Progenitor cell of endocrine pancreas (in vitro differentiated cells): ENCODE measurements around the gene SPRED2. TPM values are rescaled to one million over a fixed set of nuclear protein-coding genes. Genes with fewer than 3 reads are reported as not detected.

Experiments
- DNase-seq: peaks from one replicate; pipeline ENCODE4 v3.0.0; 2021; ENCODE audit warnings: low spot score; ENCODE audit not compliant: unreplicated experiment
- H3K27ac Mint-ChIP-seq: 2 replicates; pipeline ENCODE4 v1.8.0; 2021; ENCODE audit warnings: mild to moderate bottlenecking, moderate library complexity, mixed read lengths
- H3K27me3 Mint-ChIP-seq: 2 replicates; pipeline ENCODE4 v1.8.0; 2021; ENCODE audit warnings: mixed read lengths
- H3K36me3 Mint-ChIP-seq: 2 replicates; pipeline ENCODE4 v1.8.0; 2022; ENCODE audit warnings: mixed read lengths; ENCODE audit not compliant: insufficient read depth
- H3K4me1 Mint-ChIP-seq: 2 replicates; pipeline ENCODE4 v1.8.0; 2021; ENCODE audit warnings: low read depth, mixed read lengths
- H3K4me3 Mint-ChIP-seq: 2 replicates; pipeline ENCODE4 v1.8.0; 2021; ENCODE audit warnings: low read depth, mild to moderate bottlenecking, moderate library complexity, mixed read lengths
- H3K9me3 Mint-ChIP-seq: 2 replicates; pipeline ENCODE4 v1.8.0; 2021; ENCODE audit warnings: low read depth, mixed read lengths
- total RNA-seq: library from RNA; stranded (reverse); gene quantifications from 2 replicates; pipeline ENCODE4 v1.2.1, GENCODE V29; 2021
- TF ChIP-seq, protein P1 (sequence below): fragments of 200-600 bp; sonication (generic); IDR thresholded peaks from one replicate; pipeline ENCODE4 v1.5.0; 2021; ENCODE audit warnings: antibody characterized with exemption, mild to moderate bottlenecking; ENCODE audit not compliant: unreplicated experiment

The SPRED2 gene
- total RNA-seq, 1 donor from 2014 or later: 38.6 TPM

DNA sequence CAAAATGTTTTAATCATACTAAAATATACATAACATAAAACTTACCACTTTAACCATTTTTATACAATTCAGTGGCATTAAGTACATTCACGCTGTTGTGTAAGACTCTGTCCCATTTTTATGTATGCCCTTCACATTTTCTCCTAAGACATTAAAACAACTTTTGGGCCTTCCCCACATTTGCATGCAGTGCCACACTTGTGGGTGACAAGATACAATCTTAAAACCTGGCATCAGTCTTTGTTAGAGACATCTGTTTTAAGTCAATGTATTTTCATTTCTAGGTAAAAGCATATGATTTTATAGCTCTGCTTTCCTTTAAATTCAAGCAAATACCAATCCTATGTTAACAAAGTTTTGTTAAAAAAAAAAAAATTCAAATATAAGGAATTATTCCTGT is 17.3 kb downstream of the SPRED2 start:
- H3K4me3 Mint-ChIP-seq: no peak overlapping the region
- no peak overlapping the region for H3K27ac Mint-ChIP-seq
- no peak for DNase-seq
- H3K4me1 Mint-ChIP-seq: peaks cover 26% of the 10 kb centered on the region
- H3K36me3 Mint-ChIP-seq: no peaks in the 10 kb centered on the region
- no peaks in the 10 kb centered on the region for H3K27me3 Mint-ChIP-seq
- TF ChIP-seq, protein P1, sequence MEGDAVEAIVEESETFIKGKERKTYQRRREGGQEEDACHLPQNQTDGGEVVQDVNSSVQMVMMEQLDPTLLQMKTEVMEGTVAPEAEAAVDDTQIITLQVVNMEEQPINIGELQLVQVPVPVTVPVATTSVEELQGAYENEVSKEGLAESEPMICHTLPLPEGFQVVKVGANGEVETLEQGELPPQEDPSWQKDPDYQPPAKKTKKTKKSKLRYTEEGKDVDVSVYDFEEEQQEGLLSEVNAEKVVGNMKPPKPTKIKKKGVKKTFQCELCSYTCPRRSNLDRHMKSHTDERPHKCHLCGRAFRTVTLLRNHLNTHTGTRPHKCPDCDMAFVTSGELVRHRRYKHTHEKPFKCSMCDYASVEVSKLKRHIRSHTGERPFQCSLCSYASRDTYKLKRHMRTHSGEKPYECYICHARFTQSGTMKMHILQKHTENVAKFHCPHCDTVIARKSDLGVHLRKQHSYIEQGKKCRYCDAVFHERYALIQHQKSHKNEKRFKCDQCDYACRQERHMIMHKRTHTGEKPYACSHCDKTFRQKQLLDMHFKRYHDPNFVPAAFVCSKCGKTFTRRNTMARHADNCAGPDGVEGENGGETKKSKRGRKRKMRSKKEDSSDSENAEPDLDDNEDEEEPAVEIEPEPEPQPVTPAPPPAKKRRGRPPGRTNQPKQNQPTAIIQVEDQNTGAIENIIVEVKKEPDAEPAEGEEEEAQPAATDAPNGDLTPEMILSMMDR: no peak
- no peaks in the 10 kb centered on the region for H3K9me3 Mint-ChIP-seq

DNA sequence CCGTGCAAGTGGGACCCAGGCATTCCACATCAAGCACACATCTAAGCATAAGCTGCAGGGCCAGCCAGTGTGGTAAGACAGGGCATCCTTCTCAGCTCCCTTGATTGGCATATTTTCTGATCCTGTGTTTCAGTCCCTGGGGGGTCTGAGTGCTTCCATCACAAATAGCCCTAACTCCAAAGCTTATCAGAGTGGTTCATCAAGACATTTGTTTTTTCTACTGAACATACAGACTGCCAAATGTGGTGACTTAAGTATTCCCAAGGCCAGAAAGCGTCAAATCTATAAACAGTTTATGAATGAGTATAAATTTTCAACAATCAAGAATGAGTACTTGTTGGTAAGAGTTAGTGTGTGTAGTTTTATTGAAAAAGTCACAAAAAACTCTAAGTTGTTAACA is 18.8 kb downstream of the SPRED2 start:
- H3K27me3 Mint-ChIP-seq: no peaks in the 10 kb centered on the region
- no peaks in the 10 kb centered on the region for H3K9me3 Mint-ChIP-seq
- DNase-seq: no peak
- no peaks in the 10 kb centered on the region for H3K36me3 Mint-ChIP-seq
- no peak overlapping the region for H3K4me3 Mint-ChIP-seq
- TF ChIP-seq, protein P1: no peak
- H3K4me1 Mint-ChIP-seq: peaks cover 29% of the 10 kb centered on the region
- no peak overlapping the region for H3K27ac Mint-ChIP-seq

DNA sequence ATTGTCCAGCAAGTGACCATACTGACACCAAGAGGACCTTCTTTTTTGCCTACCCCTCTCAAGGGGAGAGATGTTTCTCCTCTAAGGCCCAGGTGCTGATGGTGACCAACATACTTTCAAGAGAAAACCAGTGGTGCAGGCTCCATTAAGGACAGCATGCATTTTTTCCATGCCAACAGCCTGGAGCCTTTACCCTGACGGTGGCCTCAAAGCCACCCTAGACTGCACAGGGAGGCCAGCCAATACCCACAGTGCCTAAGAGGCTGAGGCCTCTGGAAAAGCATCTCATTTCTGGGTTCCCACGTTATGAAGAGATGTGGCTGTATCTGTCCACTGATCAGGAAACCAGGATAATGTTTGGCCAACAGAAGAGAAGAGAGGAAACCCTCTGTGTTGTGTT is 19.3 kb downstream of the SPRED2 start:
- TF ChIP-seq, protein P1: no peak
- H3K36me3 Mint-ChIP-seq: no peaks in the 10 kb centered on the region
- no peaks in the 10 kb centered on the region for H3K9me3 Mint-ChIP-seq
- no peak overlapping the region for H3K27ac Mint-ChIP-seq
- peaks cover 29% of the 10 kb centered on the region for H3K4me1 Mint-ChIP-seq
- H3K4me3 Mint-ChIP-seq: no peak overlapping the region
- no peak for DNase-seq
- H3K27me3 Mint-ChIP-seq: no peaks in the 10 kb centered on the region

DNA sequence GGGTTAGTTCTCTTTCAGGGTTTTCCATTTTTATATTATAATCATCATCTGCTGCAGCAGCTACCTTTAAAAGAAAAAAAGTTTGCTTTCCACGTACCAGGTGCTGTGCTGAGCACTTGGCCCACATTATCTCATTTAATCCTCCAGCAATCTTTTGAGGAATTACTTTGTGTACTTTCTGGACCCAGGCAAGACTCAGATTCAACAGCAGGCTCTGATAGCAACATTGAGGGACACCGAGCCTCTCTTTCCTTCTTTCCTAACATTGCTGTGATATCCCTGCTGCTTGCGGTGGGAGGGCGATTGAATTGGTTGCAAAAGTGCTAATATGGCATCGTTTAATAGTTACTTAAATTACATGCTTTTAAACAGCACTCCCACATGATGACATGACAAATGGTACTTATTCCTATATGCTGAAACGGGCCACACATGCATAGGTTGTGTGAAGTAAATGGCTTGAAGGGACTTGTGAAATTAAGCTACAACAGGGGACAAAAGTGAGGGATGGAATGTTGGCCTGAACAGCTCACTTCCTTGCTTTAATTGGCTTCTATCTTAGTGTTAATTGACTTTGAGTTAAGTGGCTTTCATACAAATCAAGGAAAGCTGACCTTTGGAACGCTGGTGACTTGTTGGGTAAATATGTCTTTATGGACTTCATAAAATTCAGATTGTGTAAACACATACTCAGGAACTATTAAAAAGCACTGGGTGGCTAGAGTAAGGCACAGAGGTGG is 21.2 kb downstream of the SPRED2 start:
- Mint-ChIP-seq H3K4me1 (peaks cover 40% of the 10 kb centered on the region), H3K27ac (peak overlapping the region; percentile 81), H3K36me3 (no peaks in the 10 kb centered on the region), H3K27me3 (no peaks in the 10 kb centered on the region), H3K4me3 (no peak overlapping the region), H3K9me3 (no peaks in the 10 kb centered on the region)
- DNase-seq: no peak
- TF ChIP-seq, protein P1: no peak

DNA sequence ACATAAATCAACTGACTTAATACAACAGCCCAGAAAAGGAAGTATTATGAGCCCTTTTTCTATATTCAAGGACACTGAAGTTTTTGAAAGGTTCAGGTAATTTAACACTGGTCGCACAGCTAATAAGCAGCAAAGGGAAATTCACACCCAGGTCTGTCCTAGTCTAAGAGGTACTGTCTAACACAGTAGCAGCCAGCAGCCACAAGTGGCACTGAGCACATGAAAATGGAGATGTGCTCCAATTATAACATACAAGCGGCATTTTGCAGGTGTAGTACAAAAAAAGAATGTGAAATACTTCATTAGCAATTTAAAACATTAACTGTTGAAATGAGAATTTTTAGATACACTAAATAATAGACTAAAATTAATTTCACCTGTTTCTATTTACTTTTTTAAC is 23.4 kb downstream of the SPRED2 start:
- Mint-ChIP-seq H3K36me3 (no peaks in the 10 kb centered on the region), H3K27me3 (no peaks in the 10 kb centered on the region), H3K27ac (peak overlapping the region; percentile 44), H3K9me3 (no peaks in the 10 kb centered on the region), H3K4me3 (no peak overlapping the region), H3K4me1 (peaks cover 49% of the 10 kb centered on the region)
- TF ChIP-seq, protein P1: no peak
- no peak for DNase-seq
